Small intestine (tissue), 7 donors: Measurements from ENCODE around the gene CPT1C. TPM values are rescaled to one million over a fixed set of nuclear protein-coding genes. Genes with fewer than 3 reads are reported as not detected.

Experiments used
- DNase-seq, 2 donors: peaks; one replicate each; pipeline versions ENCODE4 v3.0.0 to v3.0.0-alpha.2; 2013
- FAIRE-seq: peaks from 2 replicates; lab custom pipeline; 2012; peaks lifted over from hg19 to GRCh38; lab: Jason Lieb, UNC
- H3K27ac ChIP-seq, 3 donors: one replicate each; pipeline ENCODE4 v1.5.1; 2013; ENCODE audit warnings: low read length in 2 of 3, mild to moderate bottlenecking in 2 of 3, control low read depth in 1 of 3, inconsistent platforms in 1 of 3, low read depth in 1 of 3, moderate library complexity in 1 of 3
- H3K27me3 ChIP-seq, 3 donors: one replicate each; pipeline ENCODE4 v1.6.1; 2013; ENCODE audit warnings: low read length in 3 of 3, inconsistent platforms in 1 of 3; ENCODE audit not compliant: control insufficient read depth in 3 of 3, insufficient read depth in 3 of 3
- H3K36me3 ChIP-seq, 3 donors: one replicate each; pipeline ENCODE4 v1.6.1; 2013; ENCODE audit warnings: low read length in 3 of 3, inconsistent platforms in 1 of 3, low read depth in 1 of 3, mild to moderate bottlenecking in 1 of 3, moderate library complexity in 1 of 3; ENCODE audit not compliant: control insufficient read depth in 3 of 3, insufficient read depth in 2 of 3
- H3K4me1 ChIP-seq, 3 donors: one replicate each; pipeline ENCODE4 v1.6.1; 2013; ENCODE audit warnings: low read length in 2 of 3, inconsistent platforms in 1 of 3, low read depth in 1 of 3, mild to moderate bottlenecking in 1 of 3, moderate library complexity in 1 of 3; ENCODE audit not compliant: control insufficient read depth in 3 of 3, insufficient read depth in 2 of 3
- H3K4me3 ChIP-seq, 3 donors: one replicate each; pipeline ENCODE4 v1.5.1; 2013; ENCODE audit warnings: low read length in 3 of 3, control low read depth in 1 of 3, inconsistent platforms in 1 of 3, low read depth in 1 of 3, mild to moderate bottlenecking in 1 of 3, moderate library complexity in 1 of 3
- H3K9me3 ChIP-seq, 2 donors: one replicate each; pipeline ENCODE4 v1.6.1; 2013; ENCODE audit warnings: low read depth in 1 of 2, low read length in 1 of 2; ENCODE audit not compliant: control insufficient read depth in 2 of 2, insufficient read depth in 1 of 2
- WGBS, 3 donors: extraction: QIAGEN DNeasy Blood & Tissue Kit; methylation state at CpG; one replicate each; pipeline ENCODE4 v1.1.7; 2013; 5-methylcytosine and 5-hydroxymethylcytosine counted together
- polyA plus RNA-seq, 4 donors: library from polyadenylated mRNA; stranded (reverse) in 3 of 4; unstranded in 1 of 4; fragments of 200-250 nt in 3 of 4; fragments of 120-200 nt in 1 of 4; gene quantifications; one replicate each; pipeline versions ENCODE4 v1.2.1 to v1.2.3, GENCODE V29; 2013
- donor health status: healthy with polysubstance abuse.
- donor health status: control.
- donor health status: control.
- donor health status: Bipolar disorder and iron deficiency.
- donor health status: healthy.

Gene CPT1C
- polyA plus RNA-seq, 4 donors = 1.9 to 4.5 TPM; not detected in 2

DNA sequence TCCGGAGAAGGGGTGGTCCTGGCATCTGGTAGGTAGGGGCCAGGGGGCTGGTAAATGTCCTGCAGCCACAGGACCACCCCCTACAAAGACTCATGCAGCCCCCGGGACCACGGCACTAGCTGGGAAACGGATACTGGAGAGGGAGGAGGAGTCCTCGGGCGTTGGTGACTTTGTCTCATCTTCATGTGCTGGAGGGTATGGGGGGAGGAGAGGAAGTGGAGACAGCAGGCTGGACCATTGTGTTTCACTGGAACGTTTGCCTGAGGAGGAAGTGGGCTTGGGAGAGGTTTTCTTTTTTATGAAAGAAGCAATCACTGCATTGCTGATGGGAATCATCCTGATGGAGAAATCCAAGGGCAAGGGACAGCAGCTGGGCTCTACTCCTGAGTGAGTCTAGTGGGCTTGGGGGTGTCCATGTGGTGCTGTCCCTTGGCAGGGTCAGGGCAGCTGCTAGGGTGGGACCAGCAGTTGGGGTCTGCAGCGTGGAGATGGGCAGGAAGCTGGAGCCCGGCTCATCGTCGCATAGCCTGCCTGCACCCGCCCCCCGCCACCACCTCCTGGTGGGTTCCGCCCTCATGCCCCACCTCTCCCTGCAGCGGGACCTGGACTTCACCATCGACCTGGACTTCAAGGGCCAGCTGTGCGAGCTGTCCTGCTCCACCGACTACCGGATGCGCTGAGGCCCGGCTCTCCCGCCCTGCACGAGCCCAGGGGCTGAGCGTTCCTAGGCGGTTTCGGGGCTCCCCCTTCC lies 3.2 kb upstream of the CPT1C start:
- 66 to 79% (median 77%) methylated on average over 25 to 26 of the region's 26 CpGs for WGBS, 3 donors
- no peak for DNase-seq
- Histone ChIP-seq H3K9me3 (no peaks in the 10 kb centered on the region), H3K27ac (no peak overlapping the region), H3K36me3 (peaks cover 8 to 67% (median 9%) of the 10 kb centered on the region in 3 donors), H3K27me3 (peaks cover 0 to 39% (median 0%) of the 10 kb centered on the region in 3 donors), H3K4me3 (no peak overlapping the region), H3K4me1 (peaks cover 0 to 15% (median 5%) of the 10 kb centered on the region in 3 donors)
- no peak for FAIRE-seq

DNA sequence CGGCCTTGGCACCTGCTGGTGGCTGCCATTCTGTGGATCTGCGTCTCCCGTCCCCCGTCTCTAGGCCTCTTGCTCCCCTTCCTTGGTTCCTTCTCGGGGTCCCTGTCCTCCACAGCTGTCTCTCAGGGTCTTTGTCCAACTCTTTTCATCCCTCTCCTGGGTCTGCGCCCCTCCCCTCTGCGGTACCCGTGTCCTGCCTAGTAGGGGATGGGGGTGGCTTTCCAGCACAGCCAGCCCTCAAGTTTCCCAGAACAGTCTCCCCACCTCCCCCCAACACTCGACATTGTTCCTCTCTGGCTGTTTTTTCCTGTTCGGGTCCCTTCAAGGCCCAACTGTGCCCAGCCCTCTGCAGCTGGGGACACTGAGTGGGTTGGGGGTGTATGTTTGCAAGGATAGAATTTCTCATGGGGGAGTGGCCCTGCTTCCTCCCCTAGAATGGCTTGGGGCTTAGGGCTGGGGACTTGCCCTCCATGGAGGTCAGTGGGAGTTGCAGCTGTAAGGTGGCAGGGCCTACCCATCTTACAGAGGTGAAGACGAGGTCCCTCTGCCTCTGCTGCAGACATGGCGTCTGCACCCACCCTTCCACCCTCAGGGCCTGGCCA lies 2.3 kb upstream of the CPT1C start:
- Histone ChIP-seq H3K27me3 (peaks cover 0 to 46% (median 0%) of the 10 kb centered on the region in 3 donors), H3K27ac (no peak overlapping the region), H3K4me1 (peaks cover 0 to 15% (median 5%) of the 10 kb centered on the region in 3 donors), H3K36me3 (peaks cover 8 to 58% (median 9%) of the 10 kb centered on the region in 3 donors), H3K4me3 (no peak overlapping the region), H3K9me3 (no peaks in the 10 kb centered on the region)
- no peak for FAIRE-seq
- DNase-seq = peak in 1 of 2 donors; percentile 26
- WGBS, 3 donors = 71 to 80% (median 76%) methylated on average over 11 to 12 of the region's 12 CpGs

GRCh38 chr19:49689133-49690078 lies 1.5 kb upstream of the CPT1C start, which contains the start of gene ADM5:
Gene ADM5 (plus strand): TSS chr19:49689594. CDS start chr19:49689838, 244 bp downstream.
- H3K36me3 ChIP-seq = peaks cover 8 to 50% (median 9%) of the 10 kb centered on the region in 3 donors
- H3K4me3 ChIP-seq = peak within 1 kb of the TSS in 2 of 3 donors; percentile 34 to 42
- peak within 1 kb of the TSS in 1 of 3 donors; percentile 42 for H3K27ac ChIP-seq
- peak; percentile 52 to 66 for DNase-seq
- WGBS, 3 donors = 17 to 32% (median 31%) methylated on average over 54 of the region's 54 CpGs
- H3K4me1 ChIP-seq = peaks cover 0 to 15% (median 5%) of the 10 kb centered on the region in 3 donors
- no peaks in the 10 kb centered on the region for H3K9me3 ChIP-seq
- H3K27me3 ChIP-seq = peaks cover 0 to 46% (median 0%) of the 10 kb centered on the region in 3 donors
- FAIRE-seq = no peak

GRCh38 chr19:49690079-49690655 lies 749 bp upstream of the CPT1C start:
- no peak for DNase-seq
- no peaks in the 10 kb centered on the region for H3K9me3 ChIP-seq
- H3K4me3 ChIP-seq = peak overlapping the region in 2 of 3 donors; percentile 34 to 42
- peaks cover 6 to 42% (median 8%) of the 10 kb centered on the region in 3 donors for H3K36me3 ChIP-seq
- H3K4me1 ChIP-seq = peaks cover 0 to 15% (median 5%) of the 10 kb centered on the region in 3 donors
- FAIRE-seq = no peak
- H3K27me3 ChIP-seq = peaks cover 0 to 46% (median 0%) of the 10 kb centered on the region in 3 donors
- H3K27ac ChIP-seq = peak overlapping the region in 2 of 3 donors; percentile 27 to 42
- 16 to 26% (median 18%) methylated on average over 32 to 39 of the region's 39 CpGs for WGBS, 3 donors

- Histone ChIP-seq H3K4me1 (peaks cover 0 to 15% (median 5%) of the 10 kb centered on the region in 3 donors), H3K36me3 (peaks cover 0 to 29% (median 8%) of the 10 kb centered on the region in 3 donors), H3K27ac (peak overlapping the region in 1 of 3 donors; percentile 42), H3K9me3 (no peaks in the 10 kb centered on the region), H3K4me3 (peak overlapping the region in 1 of 3 donors; percentile 42), H3K27me3 (peaks cover 0 to 46% (median 0%) of the 10 kb centered on the region in 3 donors)
- FAIRE-seq = no peak
- WGBS, 3 donors = 10 to 16% (median 14%) methylated on average over 39 of the region's 39 CpGs
- peak in 1 of 2 donors; percentile 50 for DNase-seq
Observed at GRCh38 chr19:49691243-49692146, 579 bp downstream of the CPT1C start.

- peaks cover 0 to 15% (median 5%) of the 10 kb centered on the region in 3 donors for H3K4me1 ChIP-seq
- no peak for FAIRE-seq
- peaks cover 0 to 46% (median 0%) of the 10 kb centered on the region in 3 donors for H3K27me3 ChIP-seq
- H3K4me3 ChIP-seq = no peak overlapping the region
- H3K36me3 ChIP-seq = peaks cover 0 to 24% (median 5%) of the 10 kb centered on the region in 3 donors
- no peak overlapping the region for H3K27ac ChIP-seq
- 71 to 73% (median 72%) methylated on average over 16 of the region's 16 CpGs for WGBS, 3 donors
- DNase-seq = no peak
- H3K9me3 ChIP-seq = no peaks in the 10 kb centered on the region
Observed at GRCh38 chr19:49692147-49692506, 1.2 kb downstream of the CPT1C start.

- H3K4me3 ChIP-seq = no peak overlapping the region
- DNase-seq = no peak
- 83 to 86% (median 86%) methylated on average over 6 of the region's 6 CpGs for WGBS, 3 donors
- H3K27me3 ChIP-seq = peaks cover 0 to 27% (median 0%) of the 10 kb centered on the region in 3 donors
- H3K4me1 ChIP-seq = peaks cover 0 to 5% (median 0%) of the 10 kb centered on the region in 3 donors
- no peak overlapping the region for H3K27ac ChIP-seq
- H3K9me3 ChIP-seq = no peaks in the 10 kb centered on the region
- no peak for FAIRE-seq
- no peaks in the 10 kb centered on the region for H3K36me3 ChIP-seq
Observed at GRCh38 chr19:49696115-49696514, 5.2 kb downstream of the CPT1C start.
